ENCODE data around the gene RIPOR3.
"Not testable (repeated sequence)": the region's sequence is repeated elsewhere in the genome, so short reads cannot be mapped to it uniquely, and the experiment has no call there.

Gene RIPOR3

GRCh38 chr20:50634191-50634590 is 57.2 kb downstream of the RIPOR3 start:
- H3K27me3 Mint-ChIP-seq = peaks cover 10 to 18% of the 10 kb centered on the region in 2 donors
- H3K9me3 Mint-ChIP-seq = no peaks in the 10 kb centered on the region
- no peaks in the 10 kb centered on the region for H3K36me3 Mint-ChIP-seq
- no peak overlapping the region for H3K27ac Mint-ChIP-seq
- no peak for ATAC-seq (replicated peaks)
- no peak overlapping the region for H3K4me3 Mint-ChIP-seq
- DNase-seq = no peak
- H3K4me1 Mint-ChIP-seq = peaks cover 3 to 9% of the 10 kb centered on the region in 2 donors

DNA sequence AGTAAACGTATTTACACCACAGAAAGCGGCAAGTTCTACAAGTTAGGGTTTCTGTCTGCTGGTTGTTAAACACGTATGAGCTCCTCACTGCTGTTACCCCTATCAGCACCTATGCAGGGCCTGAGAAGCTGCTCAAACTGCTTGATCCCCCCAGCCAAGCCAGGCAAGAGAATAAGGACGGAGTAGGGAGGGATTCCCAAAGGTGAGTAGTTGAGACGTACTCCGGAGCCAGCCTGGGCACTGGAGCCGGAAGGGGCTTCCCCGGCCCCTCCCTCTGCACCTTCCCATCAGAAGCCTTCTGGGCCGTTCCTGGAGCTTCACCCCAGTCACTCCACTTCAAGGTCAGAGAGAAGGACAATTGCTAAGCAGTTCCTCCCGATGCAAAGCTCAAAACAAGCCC is 58.0 kb downstream of the RIPOR3 start:
- Mint-ChIP-seq H3K4me1 (peaks cover 3 to 9% of the 10 kb centered on the region in 2 donors), H3K36me3 (no peaks in the 10 kb centered on the region), H3K4me3 (no peak overlapping the region), H3K9me3 (no peaks in the 10 kb centered on the region), H3K27ac (no peak overlapping the region), H3K27me3 (peaks cover 14 to 24% of the 10 kb centered on the region in 2 donors)
- DNase-seq (no peak), ATAC-seq (replicated peaks) (no peak)

DNA sequence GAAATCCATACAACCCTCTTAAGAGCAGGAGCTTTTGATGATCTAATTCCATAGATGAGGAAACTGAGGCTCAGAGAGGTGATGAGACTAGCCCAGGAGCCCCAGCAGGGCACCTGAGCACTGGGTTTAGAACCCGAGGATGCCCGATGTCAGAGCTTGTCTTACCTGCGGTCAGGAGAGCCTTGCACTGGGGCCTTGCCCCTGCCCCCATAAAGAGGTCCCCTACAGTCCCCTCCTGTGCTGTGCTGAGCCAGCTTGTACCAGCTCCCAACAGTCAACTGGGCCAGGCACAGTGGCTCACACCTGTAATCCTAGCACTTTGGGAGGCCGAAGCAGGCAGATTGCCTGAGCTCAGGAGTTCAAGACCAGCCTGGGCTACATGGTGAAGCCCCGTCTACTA is 58.6 kb downstream of the RIPOR3 start:
- no peak for ATAC-seq (replicated peaks)
- no peak overlapping the region for H3K4me3 Mint-ChIP-seq
- H3K4me1 Mint-ChIP-seq = peaks cover 5 to 9% of the 10 kb centered on the region in 2 donors
- DNase-seq = no peak
- no peaks in the 10 kb centered on the region for H3K9me3 Mint-ChIP-seq
- H3K27ac Mint-ChIP-seq = no peak overlapping the region
- H3K27me3 Mint-ChIP-seq = peaks cover 17 to 30% of the 10 kb centered on the region in 2 donors
- H3K36me3 Mint-ChIP-seq = no peaks in the 10 kb centered on the region

DNA sequence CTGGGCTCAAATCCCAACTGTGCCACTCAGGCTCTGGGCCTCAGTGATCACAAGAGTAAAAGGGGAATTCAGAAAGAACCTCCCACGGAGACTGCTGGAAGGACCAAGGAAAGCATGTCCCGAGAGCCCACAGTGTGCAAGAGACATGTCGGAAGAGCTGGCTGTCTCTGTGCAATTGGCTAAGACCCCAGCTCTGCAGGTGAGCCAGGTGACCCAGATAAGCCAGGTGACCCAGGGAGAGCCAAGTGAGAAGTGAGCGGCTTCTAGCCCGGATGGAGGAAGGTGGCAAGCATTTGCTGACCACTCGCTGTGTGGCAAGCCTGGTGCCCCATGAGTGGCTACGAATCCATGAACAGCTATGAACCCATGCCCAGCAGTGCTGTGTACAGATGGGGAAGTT is 59.1 kb downstream of the RIPOR3 start:
- H3K36me3 Mint-ChIP-seq = no peaks in the 10 kb centered on the region

GRCh38 chr20:50630578-50631263 is 60.6 kb downstream of the RIPOR3 start:
- DNase-seq = no peak

More for the DNA sequence above, 59.1 kb downstream of the RIPOR3 start:
- Mint-ChIP-seq H3K9me3 (no peaks in the 10 kb centered on the region), H3K27ac (no peak overlapping the region), H3K4me1 (peaks cover 5 to 9% of the 10 kb centered on the region in 2 donors), H3K27me3 (peaks cover 17 to 31% of the 10 kb centered on the region in 2 donors), H3K4me3 (no peak overlapping the region)
- no peak for ATAC-seq (replicated peaks)
- DNase-seq = no peak

DNA sequence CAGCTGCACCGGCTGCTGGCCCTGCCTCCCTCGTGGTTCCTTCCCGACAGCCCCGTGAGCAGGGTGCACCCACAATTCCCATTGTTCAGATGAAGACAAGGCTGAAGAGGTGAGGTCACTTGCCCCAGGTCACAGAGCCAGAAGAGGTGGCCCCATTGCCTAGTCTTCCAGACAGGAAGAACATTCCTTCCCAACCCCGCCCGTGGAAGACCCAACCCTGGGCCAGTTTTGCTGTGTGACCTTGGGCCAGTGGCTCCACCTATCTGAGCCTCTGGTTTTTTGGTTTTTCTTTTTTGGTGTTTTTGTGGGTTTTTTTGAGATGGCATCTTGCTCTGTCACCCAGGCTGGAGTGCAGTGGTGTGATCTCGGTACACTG is 61.7 kb downstream of the RIPOR3 start:
- ATAC-seq (replicated peaks) (no peak), DNase-seq (no peak)
- no peak overlapping the region for H3K4me3 Mint-ChIP-seq
- H3K4me1 Mint-ChIP-seq = peaks cover 0 to 3% of the 10 kb centered on the region in 2 donors
- no peaks in the 10 kb centered on the region for H3K9me3 Mint-ChIP-seq
- peaks cover 12 to 26% of the 10 kb centered on the region in 2 donors for H3K27me3 Mint-ChIP-seq
- H3K36me3 Mint-ChIP-seq = no peaks in the 10 kb centered on the region
- H3K27ac Mint-ChIP-seq = no peak overlapping the region

More at GRCh38 chr20:50630578-50631263, 60.6 kb downstream of the RIPOR3 start:
- Mint-ChIP-seq H3K4me3 (no peak overlapping the region), H3K4me1 (peaks cover 0 to 3% of the 10 kb centered on the region in 2 donors), H3K9me3 (no peaks in the 10 kb centered on the region), H3K27me3 (peaks cover 17 to 31% of the 10 kb centered on the region in 2 donors), H3K27ac (no peak overlapping the region), H3K36me3 (no peaks in the 10 kb centered on the region)
- ATAC-seq (replicated peaks) = no peak

GRCh38 chr20:50628853-50629669 is 62.3 kb downstream of the RIPOR3 start:
- H3K4me1 Mint-ChIP-seq = peaks cover 0 to 3% of the 10 kb centered on the region in 2 donors
- H3K36me3 Mint-ChIP-seq = no peaks in the 10 kb centered on the region
- ATAC-seq (replicated peaks) (no peak), DNase-seq (no peak)
- peaks cover 7 to 26% of the 10 kb centered on the region in 2 donors for H3K27me3 Mint-ChIP-seq
- H3K9me3 Mint-ChIP-seq = no peaks in the 10 kb centered on the region
- H3K4me3 Mint-ChIP-seq = no peak overlapping the region
- no peak overlapping the region for H3K27ac Mint-ChIP-seq

GRCh38 chr20:50628332-50628731 is 63.0 kb downstream of the RIPOR3 start:
- Mint-ChIP-seq H3K36me3 (no peaks in the 10 kb centered on the region), H3K9me3 (no peaks in the 10 kb centered on the region), H3K27me3 (peaks cover 7 to 26% of the 10 kb centered on the region in 2 donors), H3K4me3 (no peak overlapping the region), H3K27ac (no peak overlapping the region), H3K4me1 (peaks cover 0 to 3% of the 10 kb centered on the region in 2 donors)
- DNase-seq (no peak), ATAC-seq (replicated peaks) (no peak)

GRCh38 chr20:50627747-50628146 is 63.6 kb downstream of the RIPOR3 start:
- DNase-seq (no peak), ATAC-seq (replicated peaks) (no peak)
- Mint-ChIP-seq H3K9me3 (no peaks in the 10 kb centered on the region), H3K36me3 (no peaks in the 10 kb centered on the region), H3K27ac (no peak overlapping the region), H3K4me1 (peaks cover 0 to 3% of the 10 kb centered on the region in 2 donors), H3K27me3 (peaks cover 7 to 26% of the 10 kb centered on the region in 2 donors), H3K4me3 (no peak overlapping the region)

DNA sequence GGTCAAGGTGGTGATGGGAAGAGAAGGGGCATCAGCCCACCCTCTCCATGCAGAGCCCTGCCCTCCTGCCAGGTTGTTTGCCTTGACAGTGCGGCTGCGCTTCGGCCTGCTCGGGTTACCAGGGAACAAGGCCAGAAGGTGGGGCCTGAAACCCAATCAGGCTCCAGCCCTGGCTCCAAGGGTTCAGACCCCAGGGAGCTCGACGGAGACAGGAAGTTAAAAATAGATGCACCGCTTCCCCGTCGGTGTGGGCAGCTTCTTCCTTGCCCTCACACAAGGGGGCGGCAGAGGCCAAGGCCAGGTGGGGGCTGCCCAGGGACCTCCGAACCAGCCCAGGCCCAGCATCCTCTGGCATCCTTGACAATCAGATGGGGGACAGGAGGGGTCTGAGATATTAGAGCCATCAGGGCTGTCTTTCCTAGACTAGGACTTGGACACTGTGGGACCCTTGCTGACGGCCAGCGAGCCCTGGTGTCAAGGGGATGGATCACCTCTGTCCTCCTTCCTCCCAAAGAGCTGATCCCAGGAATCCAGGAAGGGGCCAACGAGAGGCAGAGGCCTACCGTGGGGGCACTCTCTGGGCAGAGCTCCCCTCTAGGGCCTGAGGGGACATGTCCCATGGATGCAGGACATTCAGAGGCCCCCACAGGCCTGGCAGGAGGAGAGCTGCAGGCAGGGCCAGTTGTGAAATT is 65.2 kb downstream of the RIPOR3 start:
- Mint-ChIP-seq H3K4me1 (peaks cover 0 to 3% of the 10 kb centered on the region in 2 donors), H3K27ac (no peak overlapping the region), H3K36me3 (no peaks in the 10 kb centered on the region), H3K27me3 (peaks cover 7 to 20% of the 10 kb centered on the region in 2 donors), H3K4me3 (no peak overlapping the region), H3K9me3 (peaks cover 2 to 3% of the 10 kb centered on the region in 2 donors)
- DNase-seq (no peak), ATAC-seq (replicated peaks) (no peak)

DNA sequence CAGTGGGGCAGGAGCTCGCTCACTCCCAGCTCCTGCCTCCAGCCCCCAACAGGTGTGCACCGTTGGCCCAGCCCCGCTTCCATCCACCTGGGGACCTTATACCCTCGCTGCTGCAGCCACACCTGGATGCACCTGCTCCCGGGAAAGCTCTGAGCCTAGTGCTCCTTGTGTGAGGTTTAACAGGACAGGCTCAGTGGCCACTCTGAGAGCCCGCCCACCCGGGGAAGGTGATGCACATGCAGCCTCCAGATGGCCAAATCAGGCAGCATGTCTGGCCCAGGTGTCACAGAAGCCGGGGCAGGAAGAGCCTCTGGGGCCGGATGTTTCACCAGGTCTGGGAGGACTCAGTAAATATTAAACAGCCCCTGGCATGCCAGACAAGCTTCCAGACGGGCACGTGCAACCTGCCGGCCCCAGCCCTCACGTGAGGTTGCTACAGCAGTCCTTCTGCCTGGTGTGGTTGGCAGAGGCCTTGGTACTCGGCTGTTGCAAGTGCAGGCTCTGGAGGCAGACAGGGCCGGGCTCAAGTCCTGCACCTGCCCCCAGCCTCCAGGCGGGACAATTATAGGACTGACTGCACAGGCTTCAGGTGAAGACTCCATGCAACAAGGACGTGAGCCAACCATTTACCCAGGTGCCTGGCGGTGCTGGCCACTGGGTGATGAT is 66.9 kb downstream of the RIPOR3 start:
- Mint-ChIP-seq H3K4me1 (peaks cover 0 to 3% of the 10 kb centered on the region in 2 donors), H3K27me3 (peaks cover 7 to 16% of the 10 kb centered on the region in 2 donors), H3K27ac (no peak overlapping the region), H3K9me3 (peaks cover 7 to 8% of the 10 kb centered on the region in 2 donors), H3K36me3 (peaks cover 3% of the 10 kb centered on the region in 2 donors), H3K4me3 (no peak overlapping the region)
- ATAC-seq (replicated peaks) (no peak), DNase-seq (no peak)

GRCh38 chr20:50621068-50621665 is 70.2 kb downstream of the RIPOR3 start:
- Mint-ChIP-seq H3K4me1 (no peaks in the 10 kb centered on the region), H3K36me3 (peaks cover 3% of the 10 kb centered on the region in 2 donors)

DNA sequence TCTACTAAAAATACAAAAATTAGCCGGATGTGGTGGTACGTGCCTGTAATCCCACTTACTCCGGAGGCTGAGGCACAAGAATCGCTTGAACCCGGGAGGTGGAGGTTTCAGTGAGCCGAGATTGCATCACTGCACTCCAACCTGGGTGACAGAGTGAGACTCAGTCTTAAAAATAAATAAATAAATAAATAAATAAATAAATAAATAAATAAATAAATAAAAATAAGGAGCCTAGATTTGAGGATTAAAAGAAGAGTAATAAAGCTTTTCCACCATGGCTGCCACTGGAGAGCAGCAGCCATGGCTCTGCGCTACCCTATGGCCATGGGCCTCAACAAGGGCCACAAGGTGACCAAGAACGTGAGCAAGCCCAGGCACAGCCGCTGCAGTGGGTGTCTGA is 70.9 kb downstream of the RIPOR3 start:
- not testable (repeated sequence) for H3K4me1 Mint-ChIP-seq; DNase-seq; H3K36me3 Mint-ChIP-seq; H3K4me3 Mint-ChIP-seq; H3K27me3 Mint-ChIP-seq; H3K27ac Mint-ChIP-seq; H3K9me3 Mint-ChIP-seq; ATAC-seq (replicated peaks)

More at GRCh38 chr20:50621068-50621665, 70.2 kb downstream of the RIPOR3 start:
- Mint-ChIP-seq H3K4me3 (no peak overlapping the region), H3K27me3 (no peaks in the 10 kb centered on the region), H3K27ac (no peak overlapping the region), H3K9me3 (peaks cover 7 to 8% of the 10 kb centered on the region in 2 donors)
- DNase-seq = no peak
- ATAC-seq (replicated peaks) = no peak
